Stimulated activated CD8-positive, alpha-beta memory T cell treated with anti-CD3 and anti-CD28 coated beads, Interleukin-15, amount 100 ng/mL, for 24 hours (primary cell): ENCODE results near the gene GTF3C4.

Experiments
- DNase-seq: peaks from one replicate; pipeline ENCODE4 v3.0.0-alpha.2; 2020; ENCODE audit warnings: low read depth

Gene GTF3C4

DNA sequence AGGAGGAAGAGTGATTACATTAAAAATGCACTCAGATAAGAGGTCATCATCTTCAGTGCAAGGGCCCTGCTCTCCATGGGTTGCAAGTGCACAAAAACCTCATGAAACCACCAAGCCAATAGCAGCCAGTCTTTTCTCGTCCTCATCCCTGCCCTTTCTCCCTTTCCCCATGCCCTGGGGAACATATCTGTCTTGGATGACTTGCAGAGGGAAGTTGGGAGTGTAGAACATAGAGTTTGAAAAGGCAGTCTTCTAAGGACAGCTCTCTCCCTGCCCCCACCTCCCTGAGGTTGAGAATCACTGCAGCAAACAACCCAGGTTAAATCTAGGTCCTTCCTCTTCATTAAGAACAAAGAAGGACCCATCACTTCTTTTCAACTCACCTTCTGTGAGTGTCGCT lies 22.5 kb upstream of the GTF3C4 start:
- DNase-seq = no peak

DNA sequence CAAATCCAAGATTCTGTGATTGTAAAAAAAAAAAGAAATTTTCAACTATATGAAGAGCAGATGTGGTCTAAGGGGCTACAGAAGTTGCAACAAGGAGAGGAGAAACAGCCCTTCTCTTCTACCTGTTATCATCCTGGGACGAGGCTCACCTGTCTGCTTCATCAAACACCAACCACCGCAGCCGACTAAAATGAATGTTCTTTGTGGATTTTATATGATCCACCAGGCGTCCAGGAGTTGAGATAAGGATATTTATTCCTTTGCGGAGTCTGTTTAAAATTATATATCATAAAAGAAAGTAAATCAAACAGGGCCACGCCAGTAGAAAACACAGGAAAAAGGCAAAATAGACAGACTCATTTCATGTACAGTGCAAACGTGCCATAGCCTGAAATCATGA lies 22.0 kb upstream of the GTF3C4 start:
- no peak for DNase-seq

DNA sequence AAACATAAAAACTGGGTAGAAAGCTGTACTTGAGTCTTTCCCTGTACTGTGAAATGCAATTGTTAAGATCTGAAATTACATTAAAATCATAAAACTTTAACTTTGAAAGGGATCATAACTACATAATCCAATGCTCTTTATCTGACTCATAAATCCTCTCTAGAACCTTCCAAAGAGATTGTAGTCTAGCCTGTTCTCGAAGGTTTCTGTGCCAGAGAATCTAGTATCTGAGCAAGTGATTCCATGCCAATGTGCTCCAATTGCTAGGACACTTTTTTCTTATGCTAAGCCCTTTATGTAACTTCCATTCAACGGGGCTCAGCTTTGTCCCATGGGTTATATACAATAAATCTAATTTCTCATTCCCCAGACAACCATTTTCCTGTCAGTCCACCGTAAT lies 21.6 kb upstream of the GTF3C4 start:
- DNase-seq = no peak

DNA sequence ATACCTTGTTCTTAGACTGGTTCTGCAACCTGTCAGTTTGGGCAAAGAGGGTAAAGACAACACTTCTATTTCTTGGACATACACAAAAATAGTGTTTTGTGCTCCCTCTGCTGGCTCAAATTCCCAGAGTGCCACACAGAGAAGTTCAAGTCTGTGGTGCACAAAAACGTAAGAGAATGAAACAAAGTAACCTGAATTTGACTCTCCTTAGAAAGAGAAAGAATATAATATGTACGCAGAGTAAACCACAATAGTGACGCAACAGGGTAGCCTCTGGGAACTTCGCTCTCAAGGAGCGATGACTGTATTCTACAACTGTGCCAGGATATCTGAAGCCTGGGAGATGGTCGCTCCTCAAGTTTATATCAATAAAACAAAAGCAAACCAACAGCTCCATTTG lies 19.0 kb upstream of the GTF3C4 start:
- no peak for DNase-seq

DNA sequence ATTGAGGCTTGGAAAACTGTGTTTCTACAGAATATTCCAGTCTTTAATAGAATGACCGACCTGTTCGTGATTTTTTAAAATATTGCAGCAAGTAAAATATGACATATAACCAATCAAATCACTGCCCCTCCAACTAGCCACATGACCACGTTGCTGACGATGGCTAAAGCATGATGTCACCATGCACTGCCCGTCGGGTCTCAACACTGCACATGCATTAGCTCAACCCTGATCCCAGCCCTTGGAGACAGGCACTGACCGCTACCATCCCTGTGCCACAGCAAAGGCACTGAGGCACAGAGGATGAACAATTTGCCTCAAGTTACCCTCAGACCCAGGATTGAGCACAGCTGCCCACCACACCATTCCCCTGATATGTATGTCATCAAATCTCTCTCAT lies 14.0 kb upstream of the GTF3C4 start:
- no peak for DNase-seq

DNA sequence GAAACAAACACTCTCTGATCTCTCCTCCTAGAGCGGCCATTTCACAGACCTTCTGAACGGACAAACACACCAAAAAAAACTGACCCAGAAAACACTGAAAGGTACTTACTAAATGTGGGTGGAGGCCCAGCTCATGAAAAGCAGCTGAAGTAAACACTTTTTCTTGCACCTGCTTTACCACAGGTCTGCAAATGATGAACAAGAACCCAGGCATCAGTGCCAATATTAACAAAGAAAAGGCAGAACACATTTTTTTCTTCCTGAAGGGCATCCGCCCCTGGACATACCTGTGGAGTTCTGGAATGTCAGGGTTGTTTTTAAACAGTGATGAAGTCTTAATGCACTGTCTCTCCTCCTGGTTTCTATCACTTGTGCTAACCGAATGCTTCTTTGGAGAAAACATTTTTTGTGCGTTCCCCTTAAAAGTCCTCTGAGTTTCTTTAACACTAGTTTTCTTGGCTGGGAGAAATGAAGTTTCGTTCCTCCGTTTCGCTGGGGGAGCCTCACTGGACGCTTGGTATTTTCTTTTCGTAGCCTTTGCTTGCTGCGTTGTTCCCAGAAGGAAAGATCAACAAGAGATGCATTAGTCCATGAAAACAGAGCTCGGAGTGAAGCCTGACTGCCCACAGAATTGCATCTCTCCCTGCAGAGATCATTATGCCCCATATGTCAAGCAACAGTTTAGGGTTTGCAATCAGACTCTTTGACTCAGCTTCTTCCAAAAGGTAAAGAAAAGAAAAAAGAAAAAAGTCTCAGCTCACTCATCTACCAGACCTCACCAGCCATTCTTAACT lies 7.9 kb upstream of the GTF3C4 start:
- no peak for DNase-seq

DNA sequence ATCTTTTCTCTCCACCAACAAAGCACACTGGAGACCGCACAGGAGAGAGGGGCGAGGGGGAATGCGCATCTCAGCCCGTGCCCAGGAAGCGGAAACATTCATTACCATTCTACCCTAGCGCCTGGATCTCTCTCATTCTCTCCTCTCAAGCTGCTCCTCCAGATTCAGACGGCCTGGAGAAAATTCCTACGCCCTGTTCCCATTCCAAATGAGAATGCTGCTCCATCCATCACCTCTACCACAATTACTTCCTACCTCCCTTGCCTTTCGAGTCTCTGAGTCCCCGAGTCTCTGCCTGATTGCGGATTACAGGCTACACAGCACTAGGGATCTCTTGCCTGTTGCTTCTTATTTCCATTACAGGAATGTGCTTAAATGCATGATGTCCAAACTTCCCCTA lies 7.1 kb upstream of the GTF3C4 start:
- no peak for DNase-seq

DNA sequence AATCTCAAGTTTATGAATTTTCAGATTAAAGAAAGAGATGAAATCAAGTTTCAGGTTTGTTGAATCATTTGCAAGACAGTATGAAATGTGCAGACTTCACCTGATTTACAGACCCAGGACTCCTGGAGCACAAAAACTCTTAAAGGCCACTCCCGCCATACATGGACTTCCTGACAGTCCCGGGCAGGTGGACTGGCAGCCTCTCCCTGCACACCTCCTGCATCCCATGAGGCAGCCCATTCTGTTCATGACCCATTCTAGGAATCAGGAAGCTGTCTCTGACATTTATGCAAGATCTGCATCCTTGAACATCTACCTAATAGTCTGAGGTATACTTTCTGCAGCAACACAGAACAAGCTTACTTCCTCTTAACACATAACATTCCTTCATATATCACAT lies 6.4 kb upstream of the GTF3C4 start:
- DNase-seq = no peak

DNA sequence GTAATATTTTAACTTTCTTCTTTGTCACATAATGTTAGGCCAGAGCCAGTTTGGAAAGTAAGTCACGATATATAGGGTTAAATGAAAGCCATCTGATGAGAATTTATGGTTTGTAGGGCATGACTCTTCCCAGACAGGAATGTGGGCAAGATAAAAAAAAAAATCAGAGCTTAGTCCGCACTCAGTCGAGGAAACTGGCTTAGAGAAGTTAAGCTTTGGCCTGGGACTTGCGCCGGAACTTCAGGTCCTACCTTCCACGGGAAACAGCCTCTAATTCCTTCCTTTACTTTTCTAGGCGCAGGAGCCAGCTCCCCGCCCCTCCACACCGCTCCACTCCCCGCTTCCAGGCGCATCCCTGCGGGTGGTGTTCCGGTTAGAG lies 956 bp upstream of the GTF3C4 start:
- DNase-seq = no peak

DNA sequence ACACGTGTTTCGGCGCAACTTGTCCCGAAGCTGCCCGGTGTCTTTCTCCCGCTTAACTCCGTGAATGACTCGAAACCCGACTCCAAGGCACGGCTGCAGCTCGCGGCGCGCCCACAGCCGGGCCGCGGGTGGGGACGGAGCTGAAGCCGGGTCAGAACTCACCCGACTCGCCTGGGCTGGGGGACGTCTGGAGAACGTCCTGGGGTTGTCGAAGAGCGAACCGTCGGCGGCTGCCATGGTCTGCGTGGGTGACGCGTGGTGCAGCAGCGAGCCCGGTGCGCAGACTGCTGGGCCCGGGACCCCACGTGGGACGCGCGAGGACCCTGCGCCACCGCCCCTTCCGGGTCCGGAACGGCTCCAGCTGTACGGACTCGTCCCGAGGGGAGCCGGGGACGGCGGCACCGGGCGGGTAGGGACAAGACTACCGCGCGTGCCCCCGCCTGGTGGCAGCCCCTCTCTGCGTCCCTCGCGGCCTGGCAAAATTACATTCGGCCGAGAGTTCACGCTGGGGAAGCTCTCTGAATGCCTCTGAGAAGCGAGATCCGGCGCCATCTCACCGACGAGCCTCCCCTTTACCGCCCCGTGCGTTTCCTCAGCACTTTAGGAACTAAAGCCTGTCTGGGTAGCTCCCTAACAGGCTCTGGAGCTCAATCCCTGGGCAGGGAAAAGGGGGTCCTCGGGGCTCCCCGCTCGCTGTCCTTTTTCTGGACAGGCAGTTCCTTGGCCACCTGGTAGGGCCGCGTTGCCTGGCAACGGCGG lies 387 bp upstream of the GTF3C4 start, which contains the start of gene DDX31:
Gene DDX31 (minus strand): TSS at position 286 of the 759 bp plus-strand sequence. CDS start 49 bp downstream, at position 237.
- DNase-seq = peak; percentile 82

DNA sequence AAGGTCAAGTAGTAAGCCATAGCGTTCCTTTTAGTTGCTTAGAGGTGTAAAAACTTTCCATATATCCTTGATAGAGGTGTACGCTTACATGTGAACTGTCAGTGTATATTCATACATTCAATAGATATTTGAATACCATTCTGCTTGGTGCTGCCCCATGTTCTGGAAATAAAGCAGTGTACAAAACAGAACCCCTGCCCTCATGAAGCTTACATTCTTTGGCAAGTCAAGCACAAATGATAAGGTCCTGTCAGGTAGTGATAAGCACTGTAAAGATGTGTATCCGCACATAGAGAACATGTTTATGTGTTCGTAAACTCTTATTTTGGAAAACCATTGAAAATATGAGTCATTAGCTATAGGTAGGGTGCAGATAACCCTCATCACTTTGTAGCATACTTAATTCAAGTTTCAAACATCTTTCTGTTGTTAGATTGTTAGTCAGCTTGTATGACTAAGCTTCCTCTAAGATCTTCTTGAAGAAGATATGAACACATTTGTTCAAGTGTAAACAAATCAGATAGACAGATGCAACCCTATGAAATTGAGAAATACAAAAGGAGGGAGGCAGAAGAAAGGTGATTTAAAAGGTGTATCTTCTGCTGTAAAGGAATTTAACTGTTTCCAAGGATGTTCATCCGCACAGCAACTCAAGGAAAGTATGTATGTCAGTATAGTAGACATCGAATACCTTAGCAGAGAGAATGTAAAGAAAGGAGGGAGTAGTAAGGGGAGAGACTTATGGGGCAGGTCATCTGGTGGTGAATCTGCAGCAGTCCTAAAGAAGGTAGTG lies 1.6 kb downstream of the GTF3C4 start:
- DNase-seq = no peak

DNA sequence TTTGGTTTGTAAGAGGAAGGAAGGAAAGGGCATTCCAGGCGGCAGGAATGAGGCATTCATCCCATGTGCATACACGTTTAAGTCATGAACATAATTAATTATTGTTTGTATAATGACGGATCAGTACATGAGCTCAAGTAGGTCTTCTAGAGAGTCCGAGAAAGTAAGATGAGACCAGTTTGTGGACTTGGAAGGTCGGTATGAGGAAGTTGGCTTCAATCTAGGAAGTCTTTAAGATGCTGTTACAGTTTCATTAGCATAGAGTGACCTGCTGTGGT lies 2.1 kb downstream of the GTF3C4 start:
- DNase-seq = no peak

DNA sequence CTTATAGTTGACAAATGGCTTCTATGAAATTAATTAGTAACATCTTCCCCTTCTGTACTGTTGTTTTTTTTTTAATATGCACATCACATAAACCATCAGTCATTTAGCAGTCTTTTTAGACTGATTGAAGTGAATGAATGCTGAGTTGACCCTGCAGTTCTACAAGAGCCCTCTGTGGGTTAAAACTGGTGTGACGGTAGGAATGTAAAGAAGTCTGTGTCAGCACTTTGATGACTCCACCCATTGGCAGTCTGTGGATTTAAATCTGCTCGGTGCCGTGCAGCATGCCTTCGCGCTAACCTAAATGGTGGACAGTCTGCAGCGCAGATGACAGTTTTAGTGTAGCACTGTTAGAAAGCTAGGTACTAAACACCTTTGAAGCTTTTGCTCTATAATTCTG lies 3.1 kb downstream of the GTF3C4 start:
- no peak for DNase-seq

DNA sequence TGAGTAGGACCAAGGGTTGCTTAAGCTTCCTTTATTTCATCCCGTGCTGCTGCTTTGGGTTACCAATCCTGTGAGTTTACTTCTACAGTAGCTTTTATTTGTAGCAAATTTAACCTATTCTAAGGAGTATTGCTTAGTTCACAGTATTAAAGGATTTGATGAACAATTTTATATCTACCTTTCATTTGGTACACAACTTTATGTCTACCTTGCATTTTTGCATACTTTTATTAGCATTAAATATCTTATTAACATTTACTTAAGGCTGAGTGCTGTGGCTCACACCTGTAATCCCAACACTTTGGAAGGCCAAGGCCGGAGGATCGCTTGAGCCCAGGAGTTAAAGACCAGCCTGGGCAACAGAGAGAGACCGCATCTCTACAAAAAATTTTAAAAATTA lies 4.2 kb downstream of the GTF3C4 start:
- DNase-seq = no peak

DNA sequence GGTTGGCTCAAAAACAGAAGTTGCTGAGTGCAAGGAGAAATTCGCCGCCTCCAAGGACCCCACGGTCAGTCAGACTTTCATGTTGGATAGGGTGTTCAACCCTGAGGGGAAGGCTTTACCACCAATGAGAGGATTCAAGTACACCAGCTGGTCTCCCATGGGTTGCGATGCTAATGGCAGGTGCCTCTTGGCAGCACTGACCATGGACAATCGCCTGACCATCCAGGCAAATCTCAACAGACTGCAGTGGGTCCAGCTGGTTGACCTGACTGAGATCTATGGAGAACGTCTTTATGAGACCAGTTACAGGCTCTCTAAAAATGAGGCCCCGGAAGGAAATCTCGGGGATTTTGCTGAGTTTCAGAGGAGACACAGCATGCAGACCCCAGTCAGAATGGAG lies 7.7 kb downstream of the GTF3C4 start:
- DNase-seq = no peak

DNA sequence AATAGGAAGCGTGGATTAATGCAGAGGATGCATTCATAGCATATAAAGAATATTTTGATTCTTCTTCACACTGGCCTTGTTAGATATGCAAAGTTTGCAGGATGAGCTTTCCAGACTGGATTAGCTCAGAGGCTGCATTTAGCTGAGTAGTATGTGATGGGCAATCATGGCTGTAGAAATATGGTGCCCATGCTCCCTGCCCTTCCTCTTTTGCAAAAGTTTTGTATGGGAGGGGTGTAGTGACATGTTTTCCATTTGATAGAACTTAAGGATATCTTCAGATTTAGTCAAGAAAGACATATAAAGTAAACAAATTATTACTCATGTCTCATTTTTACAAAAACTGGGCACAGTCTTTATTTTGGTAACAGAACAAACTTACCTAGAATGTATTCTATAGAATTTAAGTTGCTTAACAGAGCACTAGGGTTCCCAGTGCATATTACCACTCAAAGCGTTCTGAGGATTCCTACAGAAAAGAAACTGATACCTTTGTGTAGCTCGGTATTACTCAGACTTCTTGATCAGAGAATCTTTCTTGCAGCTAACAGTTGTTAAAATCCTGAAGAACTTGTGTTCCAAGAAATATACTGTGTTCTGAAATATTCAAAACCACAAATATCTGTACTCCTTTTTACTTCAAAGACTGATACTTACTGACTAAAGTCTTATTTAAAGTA lies 9.8 kb downstream of the GTF3C4 start:
- no peak for DNase-seq

DNA sequence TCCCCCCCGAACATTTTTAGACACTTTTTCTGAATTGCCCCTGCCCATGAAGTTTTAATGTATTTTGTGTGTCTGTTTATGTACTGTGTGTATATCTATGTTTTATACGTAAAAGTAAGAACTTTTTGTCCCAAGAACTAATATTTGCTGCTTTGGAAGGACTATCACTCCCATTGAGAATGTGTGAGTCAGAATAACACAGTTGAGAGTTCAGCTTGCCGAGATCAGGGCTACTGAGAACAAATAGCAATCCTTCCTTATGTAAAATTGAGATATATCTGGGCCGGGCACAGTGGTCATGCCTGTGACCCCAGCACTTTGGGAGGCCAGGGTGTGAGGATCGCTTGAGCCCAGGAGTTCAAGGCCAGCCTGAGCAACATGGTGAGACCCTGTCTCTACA lies 11.3 kb downstream of the GTF3C4 start:
- DNase-seq = no peak

DNA sequence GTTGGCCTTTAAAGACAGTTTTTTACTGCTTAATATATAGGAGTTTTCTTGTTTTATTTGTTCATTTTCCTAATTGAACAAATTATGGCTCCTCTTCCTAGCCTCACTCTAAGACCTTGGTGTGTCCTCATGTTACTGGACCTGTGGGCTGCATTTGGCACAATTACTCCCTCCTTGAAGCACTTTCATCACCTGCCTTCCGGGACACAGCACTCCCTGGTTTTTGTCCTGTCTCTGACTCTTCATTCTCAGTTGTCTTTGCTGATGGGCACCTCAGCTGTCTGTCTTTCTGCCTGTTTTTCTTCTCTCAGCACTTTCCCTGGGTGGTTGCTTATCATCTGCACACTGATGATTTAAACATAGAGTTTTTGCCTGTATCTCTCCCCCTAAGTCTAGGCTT lies 13.6 kb downstream of the GTF3C4 start:
- no peak for DNase-seq

DNA sequence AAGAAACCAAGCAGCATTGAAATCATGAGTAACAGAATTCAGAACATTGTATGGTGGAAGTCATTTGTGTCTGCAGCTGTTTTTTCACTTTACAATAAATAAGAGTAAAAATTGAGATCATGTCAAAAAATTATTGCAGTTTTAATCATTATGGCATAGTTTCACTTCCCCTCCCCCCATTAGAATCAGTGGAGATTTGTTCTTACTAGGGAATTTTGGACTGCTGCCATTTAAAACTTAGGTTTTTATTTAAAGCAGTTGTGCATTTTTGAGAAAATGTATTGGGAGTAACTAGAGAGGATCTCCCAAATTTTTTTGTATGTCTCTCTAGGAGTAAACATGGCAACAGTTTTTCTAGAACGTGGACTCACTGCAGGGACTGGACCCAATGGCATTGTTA lies 20.4 kb downstream of the GTF3C4 start:
- no peak for DNase-seq

DNA sequence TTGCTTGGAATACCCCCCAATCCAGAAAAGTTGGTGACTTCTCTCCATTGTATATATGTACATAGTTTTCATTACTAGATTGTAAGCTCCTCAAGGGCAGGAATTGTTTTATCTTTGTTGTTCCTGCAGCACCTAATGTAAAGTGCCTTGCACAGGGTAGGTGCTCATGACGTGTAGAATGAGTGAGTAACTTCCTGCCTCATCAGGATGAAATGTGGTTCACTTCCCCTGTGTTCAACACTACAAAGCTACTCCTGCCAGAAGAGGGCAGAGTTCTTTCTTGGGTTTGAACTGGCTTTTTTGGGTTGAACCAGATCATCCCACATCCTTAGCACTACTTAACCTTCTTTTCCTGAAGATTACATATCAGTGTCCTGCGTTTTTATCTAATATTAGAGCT lies 23.9 kb downstream of the GTF3C4 start:
- DNase-seq = no peak

DNA sequence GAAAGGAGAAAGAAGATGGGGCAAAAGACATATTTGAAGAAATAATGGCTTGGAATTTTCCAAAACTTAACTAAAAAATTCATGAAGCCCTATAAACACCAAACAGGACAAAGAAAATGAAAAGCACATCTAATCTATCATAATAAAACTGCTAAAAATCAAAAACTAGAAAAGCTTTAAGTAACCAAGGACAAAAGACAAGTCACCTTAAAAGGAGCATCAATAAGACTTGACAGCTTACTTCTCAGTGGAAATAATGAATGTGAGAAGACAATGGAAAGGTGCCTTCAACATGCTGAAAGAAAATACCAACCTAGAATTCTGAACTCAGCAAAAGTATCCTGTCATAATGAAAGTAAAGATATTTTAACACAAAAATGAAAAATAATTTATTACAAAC lies 27.0 kb downstream of the GTF3C4 start:
- DNase-seq = no peak

DNA sequence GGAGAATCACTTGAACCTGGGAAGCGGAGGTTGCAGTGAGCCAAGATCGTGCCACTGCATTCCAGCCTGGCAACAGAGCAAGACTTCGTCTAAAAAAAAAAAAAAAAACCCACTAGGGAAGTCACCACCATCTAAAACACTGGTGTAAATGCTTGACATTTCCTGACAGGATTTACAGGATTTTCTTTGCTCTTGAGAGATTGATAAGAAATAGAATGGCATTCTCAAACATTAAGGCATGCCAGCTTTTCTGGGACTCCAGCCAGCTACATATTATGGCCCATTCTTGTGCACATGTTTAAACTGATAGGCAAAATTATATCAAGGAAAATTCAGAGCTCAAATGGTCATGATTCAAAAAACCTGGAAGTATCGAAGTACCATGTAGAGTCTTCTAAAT lies 28.7 kb downstream of the GTF3C4 start:
- DNase-seq = no peak

DNA sequence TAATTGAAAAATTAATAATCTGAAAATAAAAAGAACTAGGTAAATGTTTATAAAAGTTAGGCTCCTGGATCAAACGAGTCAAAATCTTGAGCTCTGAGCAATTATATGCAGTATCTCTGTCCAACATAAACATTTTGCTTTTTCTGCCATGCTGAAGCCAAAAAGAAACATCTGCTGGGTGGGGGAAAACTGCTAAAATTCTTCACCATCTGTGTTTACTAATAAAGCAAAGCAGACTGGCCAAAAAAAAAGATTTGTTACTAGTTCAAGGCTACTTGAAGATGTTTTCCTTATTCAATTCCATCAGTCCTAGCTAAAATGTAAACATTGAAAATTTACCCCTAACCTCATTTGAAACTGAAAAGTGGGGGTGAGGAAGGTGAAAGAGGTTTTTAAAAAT lies 29.7 kb downstream of the GTF3C4 start:
- no peak for DNase-seq
